ENCODE results near the gene IMP4.

IMP4 gene

GRCh38 chr2:130378898-130379214 is 36.2 kb downstream of the IMP4 start:
- no peak for DNase-seq

DNA sequence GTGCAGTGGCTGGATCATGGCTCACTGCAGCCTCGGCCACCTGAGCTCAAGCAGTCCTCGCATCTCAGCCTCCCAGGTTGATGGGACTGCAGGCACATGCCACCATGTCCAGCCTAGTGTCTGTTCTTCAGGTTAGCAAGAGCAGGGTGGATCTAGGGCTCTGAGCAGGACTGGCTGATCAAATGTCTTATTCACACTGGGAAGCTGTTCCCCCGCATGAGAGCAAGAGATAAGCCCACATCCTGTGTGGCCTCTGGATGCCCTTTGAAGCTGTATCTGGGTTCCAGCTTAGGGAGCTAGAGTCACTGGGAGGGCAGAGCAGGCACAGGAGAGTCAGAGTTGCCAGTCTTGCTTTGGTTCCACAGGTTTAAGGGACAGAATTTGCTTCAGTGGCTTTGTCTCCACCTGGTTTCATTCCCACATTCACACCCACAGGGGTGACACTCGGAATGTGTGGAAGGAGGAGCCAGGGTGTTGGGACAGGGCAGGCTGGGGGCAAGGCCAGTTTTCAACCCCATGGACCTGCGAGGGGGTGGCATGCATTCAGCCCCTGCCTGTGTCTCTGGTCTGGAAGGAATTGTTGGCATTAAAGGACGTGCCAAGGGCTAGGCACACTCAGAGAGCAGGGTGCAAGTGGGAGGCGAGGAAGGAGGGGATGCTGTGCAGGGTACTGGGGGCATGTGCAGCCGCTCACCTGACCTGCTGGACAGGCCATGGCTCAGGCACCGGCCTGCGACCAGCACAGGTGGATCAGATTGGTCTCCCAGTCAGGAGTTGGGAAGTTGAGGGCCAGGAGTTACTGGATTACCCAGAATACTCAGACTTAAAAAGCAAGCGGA is 37.6 kb downstream of the IMP4 start:
- DNase-seq = no peak

DNA sequence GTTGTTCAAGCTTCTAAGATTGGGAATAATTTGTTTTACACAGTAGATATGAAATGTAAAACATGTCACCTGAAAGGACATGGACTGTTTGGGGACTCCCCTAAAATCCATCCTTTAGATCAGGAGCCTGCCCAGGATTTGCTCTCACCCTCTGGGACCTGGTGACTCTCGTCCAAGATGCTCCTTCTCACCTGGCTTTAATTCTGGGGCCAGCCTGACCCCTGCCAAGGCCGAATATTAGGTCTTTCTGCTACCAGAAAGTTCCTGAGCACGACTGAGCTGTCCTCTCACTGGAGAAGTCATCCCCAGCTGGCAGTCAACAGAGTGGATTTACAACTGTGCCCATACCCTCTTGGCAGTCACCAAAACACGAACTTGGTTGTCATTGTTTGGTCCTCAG is 38.4 kb downstream of the IMP4 start:
- no peak for DNase-seq

DNA sequence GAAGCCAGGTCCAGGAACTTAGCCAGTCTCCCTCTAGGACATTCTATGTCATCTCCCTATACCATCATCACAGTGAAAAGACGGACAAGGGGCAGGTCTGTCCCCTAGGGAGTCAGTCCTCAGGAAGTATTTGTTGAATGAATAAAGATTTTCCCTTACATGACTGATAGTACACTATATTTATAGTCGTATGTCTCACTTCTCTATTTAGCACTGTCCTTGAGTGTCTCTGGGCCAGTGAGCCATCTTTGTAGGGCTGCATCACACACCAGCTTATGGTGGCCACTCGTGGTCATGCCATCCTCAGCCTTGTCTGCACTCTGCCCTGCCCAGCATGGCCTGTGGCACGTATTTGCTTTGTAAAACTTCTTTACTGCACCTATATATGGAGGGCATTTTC is 38.9 kb downstream of the IMP4 start:
- no peak for DNase-seq

DNA sequence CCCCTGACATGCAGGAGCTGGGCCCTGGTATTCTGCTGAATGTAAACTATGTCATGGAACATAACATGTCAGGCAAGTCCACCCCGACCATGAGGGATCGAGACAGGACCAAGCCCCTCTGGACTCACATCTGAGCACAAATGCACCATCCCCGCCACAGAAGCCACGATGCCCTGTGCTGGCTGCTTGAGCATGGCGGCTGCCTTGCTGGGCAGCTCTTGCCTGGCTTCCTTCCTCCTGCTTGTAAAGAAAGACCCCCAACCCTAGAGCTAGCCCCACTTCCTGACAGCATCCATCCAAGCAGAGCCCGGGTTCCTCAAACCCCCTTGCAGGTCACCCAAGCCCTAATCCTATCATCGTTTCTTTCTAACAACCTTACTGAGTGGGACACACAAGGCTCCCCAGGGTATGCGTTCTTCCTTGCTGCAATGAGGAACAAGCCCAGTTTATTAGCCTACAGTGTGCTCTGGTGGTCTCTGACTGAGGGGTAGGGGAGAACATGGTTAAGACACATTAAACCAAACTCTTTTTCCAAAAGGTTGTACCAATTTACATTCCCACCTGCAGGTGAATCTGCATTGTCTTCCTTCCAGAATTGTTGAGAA is 39.7 kb downstream of the IMP4 start:
- DNase-seq = no peak

- no peak for DNase-seq
These were observed 43.0 kb downstream of the IMP4 start for GRCh38 chr2:130385709-130386108.

DNA sequence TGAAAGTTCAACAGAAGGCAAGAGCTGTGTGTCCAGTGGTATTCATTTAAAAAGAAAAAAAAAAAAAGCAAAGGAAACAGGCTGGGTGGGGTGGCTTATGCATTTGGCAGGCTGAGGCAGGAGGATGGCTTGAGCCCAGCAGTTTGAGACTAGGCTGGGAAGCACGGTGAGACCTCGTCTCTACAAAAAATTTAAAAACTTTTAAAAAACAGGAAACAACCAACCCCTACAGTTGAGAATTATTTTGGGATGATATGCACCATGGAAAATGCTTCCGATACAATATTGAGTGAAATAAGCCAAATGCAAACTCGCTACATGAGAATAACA is 44.3 kb downstream of the IMP4 start:
- no peak for DNase-seq

GRCh38 chr2:130387804-130388203 is 45.1 kb downstream of the IMP4 start:
- DNase-seq = no peak

DNA sequence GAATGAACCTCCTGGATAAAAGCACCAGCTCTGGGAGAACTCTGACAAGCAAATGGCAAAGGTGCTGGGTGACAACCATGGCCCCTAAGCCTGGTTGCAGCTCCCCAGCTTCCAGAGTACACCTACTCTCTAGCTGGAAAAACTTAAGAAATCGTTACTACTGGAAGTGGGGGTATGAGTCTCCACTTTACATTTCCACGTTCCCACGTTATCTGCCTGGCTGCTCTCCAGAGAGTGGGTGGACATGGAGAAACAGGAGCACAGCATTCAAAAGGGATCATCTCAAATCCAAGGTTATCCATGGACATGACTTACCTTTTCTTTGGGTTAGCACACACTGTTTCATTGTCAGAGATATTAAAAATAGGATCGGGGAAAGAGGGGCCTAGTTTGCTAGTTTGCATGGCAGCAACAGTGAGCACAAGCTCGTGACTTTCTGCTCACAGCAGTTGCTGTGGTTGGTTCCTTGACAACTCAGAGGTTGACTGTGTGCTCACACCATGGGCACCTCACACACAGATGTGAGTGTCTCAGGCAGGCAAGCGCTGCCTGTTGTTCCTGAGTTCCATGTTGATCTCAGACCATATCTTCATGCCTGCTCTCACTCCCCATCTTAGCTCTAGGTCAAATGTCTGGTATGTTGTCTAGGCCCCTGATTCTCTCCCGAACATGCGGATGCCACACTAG is 45.7 kb downstream of the IMP4 start:
- no peak for DNase-seq

DNA sequence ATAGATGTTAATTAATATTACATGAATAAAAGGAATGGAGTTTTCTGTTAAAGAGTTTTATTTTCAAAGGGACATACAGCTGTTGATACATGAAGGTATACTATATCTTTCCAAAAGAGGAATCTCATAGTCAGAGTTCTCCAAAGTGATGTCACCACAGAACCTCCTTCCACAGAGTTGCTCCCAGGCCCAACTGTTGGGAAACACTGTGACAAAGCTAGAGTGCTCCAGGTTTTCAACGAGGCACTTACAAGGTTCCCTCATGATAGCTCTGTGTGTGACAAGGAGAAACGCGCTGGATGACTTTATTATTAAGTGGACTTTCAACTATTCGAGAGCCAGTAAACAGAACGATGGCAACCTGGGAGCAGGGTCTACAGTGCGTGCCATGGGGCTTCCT is 46.7 kb downstream of the IMP4 start:
- no peak for DNase-seq

GRCh38 chr2:130389783-130390182 is 47.1 kb downstream of the IMP4 start:
- DNase-seq = no peak

DNA sequence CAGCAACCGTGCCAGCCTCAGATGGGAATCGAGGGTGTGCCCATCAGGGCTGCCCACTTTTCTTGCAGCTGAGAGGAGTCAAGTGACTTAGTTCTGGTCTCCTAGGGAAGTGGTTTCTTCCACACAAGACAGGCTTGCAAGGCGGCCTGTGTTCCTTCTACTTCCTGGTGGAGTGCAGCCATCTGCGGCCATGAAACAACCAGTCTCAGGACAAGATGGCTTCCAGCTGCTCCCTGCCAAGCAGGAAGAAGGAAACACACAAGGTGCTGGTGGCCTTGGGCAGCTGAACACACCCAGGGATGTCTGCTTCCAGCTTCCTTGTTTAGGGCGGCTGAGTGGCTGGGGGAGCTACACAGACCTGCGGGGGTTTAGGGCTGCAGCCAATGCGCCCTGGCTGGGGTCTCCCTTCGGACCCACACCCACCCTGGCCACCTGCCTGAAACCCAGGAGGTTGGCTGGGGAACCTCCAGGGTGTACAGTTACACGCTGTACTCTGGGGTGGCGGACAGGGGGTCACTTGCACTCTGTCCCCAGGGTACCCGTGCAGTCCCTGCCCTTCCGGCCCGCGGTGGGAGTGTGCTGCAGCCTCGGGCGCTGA is 47.9 kb downstream of the IMP4 start:
- DNase-seq = no peak

DNA sequence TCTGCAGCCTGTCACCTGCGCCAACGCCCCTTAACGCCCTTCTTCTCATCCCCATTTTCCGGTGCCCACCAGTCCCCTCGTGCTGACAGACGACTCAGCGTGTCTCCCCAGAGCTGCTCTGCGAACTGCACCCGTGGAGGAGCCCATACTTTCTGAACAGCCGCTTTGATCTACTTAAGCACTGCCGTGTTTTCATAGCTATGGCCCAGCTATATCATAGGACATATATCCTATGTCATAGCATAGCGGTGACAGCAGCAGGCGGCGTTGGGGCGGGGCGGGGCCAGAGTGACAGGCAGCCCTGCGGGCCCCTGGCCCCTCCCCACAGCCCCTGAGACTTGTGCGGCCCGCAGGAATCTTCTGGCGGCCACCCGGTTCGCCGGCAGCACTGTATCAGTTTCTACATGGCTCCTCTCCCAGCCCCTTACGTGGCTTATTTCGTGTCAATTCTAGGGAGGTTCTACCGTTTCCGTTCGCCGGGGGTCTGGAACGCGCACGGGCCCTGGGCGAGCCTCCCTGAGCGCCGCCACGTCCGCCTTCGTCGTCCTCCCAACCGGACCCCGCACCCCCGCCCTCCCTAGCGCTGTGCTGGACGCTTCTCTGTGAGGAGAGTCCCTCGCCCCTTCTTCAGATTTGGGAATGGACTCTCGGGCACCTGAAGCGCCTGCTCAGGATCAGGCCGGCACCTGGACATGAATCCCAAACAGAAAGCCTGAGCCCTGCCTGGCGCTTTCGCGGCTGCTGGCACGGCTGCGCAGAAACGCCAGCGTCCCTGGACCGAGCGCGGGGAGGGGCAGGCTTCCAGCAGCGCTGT is 48.6 kb downstream of the IMP4 start:
- DNase-seq = peak; percentile 59

- DNase-seq = no peak
These were observed 49.4 kb downstream of the IMP4 start for GRCh38 chr2:130391872-130392670.

GRCh38 chr2:130393318-130393910 is 50.7 kb downstream of the IMP4 start:
- DNase-seq = no peak

Measured in activated CD4-positive, alpha-beta T cell treated with anti-CD3 and anti-CD28 coated beads, Interleukin-2, amount 50 U/mL, for 1 hour (primary cell).